Measurements from ENCODE around the gene ELMOD2. TPM values are rescaled to one million over a fixed set of nuclear protein-coding genes. Genes with fewer than 3 reads are reported as not detected.

The ELMOD2 gene
- 9.4 to 12.0 TPM (median 10.6 TPM) in 5 replicates for total RNA-seq (2022; extraction: Qiagen RNA extraction; ENCODE audit: low read depth)

DNA sequence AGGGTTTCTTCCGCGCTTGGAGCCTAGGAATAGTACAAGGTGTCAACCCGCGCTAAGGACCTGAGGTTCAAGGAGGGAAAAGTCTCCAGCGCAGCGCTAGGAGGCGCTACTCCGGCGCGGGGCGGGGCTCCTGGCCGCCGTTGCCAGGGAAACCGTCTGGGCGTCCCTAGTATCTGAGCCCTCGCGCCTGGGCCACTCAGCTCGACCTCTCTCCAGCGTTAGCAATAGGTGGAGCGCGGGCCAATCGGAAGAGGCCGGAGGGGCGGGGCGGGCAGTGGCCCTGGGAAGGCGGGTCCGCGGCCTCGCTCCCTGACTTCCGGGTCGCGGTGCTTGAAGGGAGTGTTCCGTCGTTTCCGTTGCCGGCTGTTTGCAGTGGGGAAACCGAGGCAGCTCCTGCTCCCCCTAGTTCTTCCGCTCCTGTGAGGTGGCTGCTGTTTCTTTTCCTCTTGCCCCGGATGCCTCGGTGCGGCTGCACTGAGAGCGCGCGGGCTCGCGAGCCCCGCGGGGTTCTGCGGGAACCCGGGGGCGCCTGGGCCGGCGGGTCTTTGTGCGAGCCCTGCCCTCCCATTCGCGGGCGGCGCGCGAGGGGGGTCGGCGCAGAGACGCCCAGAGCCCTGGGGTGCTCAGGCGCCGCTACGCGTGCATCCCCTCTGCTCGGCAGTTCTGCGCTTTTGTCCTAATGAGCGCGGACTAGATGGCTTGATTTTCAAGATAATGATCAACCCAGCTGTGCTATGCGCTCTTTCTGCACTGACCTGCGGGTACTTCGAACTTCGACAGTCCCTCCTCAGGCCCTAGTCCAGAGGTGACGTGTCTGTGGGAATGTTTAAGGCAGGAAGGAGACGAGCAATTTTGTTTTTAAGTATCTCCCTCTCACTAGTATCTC, at the start of gene ELMOD2:
Gene ELMOD2 (plus strand): TSS at position 312 of the 886 bp plus-strand sequence. CDS start 1,261 bp downstream, outside the sequence.

DNA sequence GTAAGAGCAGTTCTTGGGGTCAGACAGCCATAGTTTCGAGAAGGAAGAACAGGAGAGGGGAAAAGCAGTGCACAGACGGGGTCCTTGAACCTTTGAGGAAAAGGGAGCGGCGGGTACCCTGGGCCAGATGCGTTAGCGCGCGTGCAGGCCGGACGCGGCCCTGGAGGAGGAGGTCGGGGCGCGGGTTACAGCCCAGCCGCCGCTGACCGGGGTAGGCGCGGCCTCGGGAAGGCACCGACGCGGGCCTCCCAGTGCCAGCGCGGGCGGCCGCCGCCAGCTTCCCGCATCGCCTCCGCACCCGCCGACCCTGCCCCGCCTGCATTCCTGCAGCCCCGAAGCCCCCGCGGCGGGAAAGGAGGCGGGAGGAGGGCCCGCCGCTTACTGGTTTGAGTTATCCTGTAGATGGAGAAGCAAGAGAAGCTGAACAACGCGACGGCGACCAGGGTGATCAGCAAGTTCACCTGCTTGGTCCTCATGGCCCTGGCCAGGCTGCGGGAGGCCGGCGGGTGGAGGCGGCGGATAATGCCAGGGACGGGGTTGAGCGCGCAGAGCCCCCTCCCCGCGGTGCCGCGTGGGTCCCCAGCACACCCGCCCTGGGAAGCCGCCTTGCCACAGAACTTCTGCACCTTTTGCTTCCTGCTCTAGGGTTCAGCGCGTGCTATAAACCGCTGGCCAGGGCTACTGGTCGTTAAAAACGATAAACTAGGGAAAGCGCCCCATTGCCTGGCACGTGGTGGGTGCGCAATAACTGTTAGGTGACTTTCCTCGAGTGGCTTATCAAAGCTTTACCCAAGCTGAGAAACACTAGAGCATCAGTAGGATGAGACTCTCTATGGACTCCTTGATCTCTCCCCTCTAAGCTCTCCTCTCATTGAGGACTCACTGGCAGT, 26.0 kb upstream of the ELMOD2 start, which contains the start of gene MGAT4D:
Gene MGAT4D (minus strand): TSS at position 547 of the 890 bp plus-strand sequence. CDS start 71 bp downstream, at position 476.

GRCh38 chr4:140568507-140569306, 44.7 kb downstream of the ELMOD2 start, which contains the start of gene UCP1:
TSS of gene UCP1 (minus strand) at chr4:140568961. CDS start at chr4:140568729, 232 bp downstream.

Other genes starting within 250 kb of the ELMOD2 start
- gene SCOC, start 150.5 kb upstream of the ELMOD2 start, total RNA-seq (2022; extraction: Qiagen RNA extraction; ENCODE audit: low read depth), result 22.1 to 34.3 TPM (median 30.2 TPM) in 5 replicates
- gene CLGN, start 96.5 kb upstream of the ELMOD2 start, total RNA-seq (2022; extraction: Qiagen RNA extraction; ENCODE audit: low read depth), result 5.0 to 7.0 TPM (median 5.2 TPM) in 5 replicates
- not detected in 5 replicates for gene MGAT4D, start 25.9 kb upstream of the ELMOD2 start, total RNA-seq (2022; extraction: Qiagen RNA extraction; ENCODE audit: low read depth)
- gene UCP1, start 44.8 kb downstream of the ELMOD2 start, total RNA-seq (2022; extraction: Qiagen RNA extraction; ENCODE audit: low read depth), result 0.08 to 0.10 TPM in 2 of 5 replicates, not detected in the others
- gene TBC1D9, start 232.2 kb downstream of the ELMOD2 start, total RNA-seq (2022; extraction: Qiagen RNA extraction; ENCODE audit: low read depth), result 6.6 to 8.4 TPM (median 7.4 TPM) in 5 replicates

Measured in A549 treated with CpdA at 1 μM for 4 hours (cell line).